Measurements from ENCODE around the gene NR2F6.

NR2F6 gene

DNA sequence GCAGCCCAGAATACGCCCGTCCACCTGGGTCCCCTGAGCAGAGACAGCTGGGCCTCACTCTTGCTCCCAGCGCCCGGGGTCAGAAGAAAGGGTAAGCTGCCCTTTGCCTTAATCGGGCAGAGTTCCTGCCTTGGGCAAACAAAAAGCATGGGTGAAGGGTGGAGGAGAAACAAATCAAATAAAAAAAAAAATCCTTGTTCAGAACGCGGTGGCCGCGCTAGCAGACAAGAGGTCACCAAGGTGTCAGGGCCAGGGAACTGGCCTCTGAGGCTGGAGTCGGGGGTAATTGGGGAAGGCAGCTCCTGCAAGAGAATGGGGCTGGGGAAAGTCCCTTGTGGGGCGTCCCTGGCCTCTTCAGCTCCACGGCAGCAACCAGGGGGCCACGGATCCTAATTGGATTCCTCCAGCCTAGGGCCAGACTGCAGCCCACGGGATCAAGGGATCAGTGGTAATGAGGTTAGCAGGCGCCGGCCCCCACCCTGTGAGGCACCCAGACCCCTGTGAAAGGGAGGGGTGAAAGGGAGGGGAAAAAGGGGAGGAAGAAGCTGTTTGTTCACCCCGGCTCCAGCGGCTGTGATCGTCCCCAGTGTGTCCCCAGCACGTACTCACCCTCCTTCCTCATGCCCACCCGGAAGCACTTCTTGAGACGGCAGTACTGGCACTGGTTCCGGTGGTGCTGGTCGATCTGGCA lies 5.5 kb downstream of the NR2F6 start:
- in situ Hi-C loops (cut with HindIII; ENCODE audit: low sequenced_read_pairs): no loop called here
- DNase-seq (ENCODE audit: low read depth, low spot score): no peak
- TF ChIP-seq, protein P1, sequence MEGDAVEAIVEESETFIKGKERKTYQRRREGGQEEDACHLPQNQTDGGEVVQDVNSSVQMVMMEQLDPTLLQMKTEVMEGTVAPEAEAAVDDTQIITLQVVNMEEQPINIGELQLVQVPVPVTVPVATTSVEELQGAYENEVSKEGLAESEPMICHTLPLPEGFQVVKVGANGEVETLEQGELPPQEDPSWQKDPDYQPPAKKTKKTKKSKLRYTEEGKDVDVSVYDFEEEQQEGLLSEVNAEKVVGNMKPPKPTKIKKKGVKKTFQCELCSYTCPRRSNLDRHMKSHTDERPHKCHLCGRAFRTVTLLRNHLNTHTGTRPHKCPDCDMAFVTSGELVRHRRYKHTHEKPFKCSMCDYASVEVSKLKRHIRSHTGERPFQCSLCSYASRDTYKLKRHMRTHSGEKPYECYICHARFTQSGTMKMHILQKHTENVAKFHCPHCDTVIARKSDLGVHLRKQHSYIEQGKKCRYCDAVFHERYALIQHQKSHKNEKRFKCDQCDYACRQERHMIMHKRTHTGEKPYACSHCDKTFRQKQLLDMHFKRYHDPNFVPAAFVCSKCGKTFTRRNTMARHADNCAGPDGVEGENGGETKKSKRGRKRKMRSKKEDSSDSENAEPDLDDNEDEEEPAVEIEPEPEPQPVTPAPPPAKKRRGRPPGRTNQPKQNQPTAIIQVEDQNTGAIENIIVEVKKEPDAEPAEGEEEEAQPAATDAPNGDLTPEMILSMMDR (IDR thresholded peaks at IDR 0.05; ENCODE audit: low read depth, low read length): no peak
- no peak overlapping the region for H3K4me3 ChIP-seq (ENCODE audit: low read depth, low read length)

GRCh38 chr19:17237747-17238706 lies 7.7 kb downstream of the NR2F6 start:
- TF ChIP-seq, protein P1 (IDR thresholded peaks at IDR 0.05; ENCODE audit: low read depth, low read length): no peak
- H3K4me3 ChIP-seq (ENCODE audit: low read depth, low read length): no peak overlapping the region
- in situ Hi-C loops (cut with HindIII; ENCODE audit: low sequenced_read_pairs): no loop called here
- no peak for DNase-seq (ENCODE audit: low read depth, low spot score)

DNA sequence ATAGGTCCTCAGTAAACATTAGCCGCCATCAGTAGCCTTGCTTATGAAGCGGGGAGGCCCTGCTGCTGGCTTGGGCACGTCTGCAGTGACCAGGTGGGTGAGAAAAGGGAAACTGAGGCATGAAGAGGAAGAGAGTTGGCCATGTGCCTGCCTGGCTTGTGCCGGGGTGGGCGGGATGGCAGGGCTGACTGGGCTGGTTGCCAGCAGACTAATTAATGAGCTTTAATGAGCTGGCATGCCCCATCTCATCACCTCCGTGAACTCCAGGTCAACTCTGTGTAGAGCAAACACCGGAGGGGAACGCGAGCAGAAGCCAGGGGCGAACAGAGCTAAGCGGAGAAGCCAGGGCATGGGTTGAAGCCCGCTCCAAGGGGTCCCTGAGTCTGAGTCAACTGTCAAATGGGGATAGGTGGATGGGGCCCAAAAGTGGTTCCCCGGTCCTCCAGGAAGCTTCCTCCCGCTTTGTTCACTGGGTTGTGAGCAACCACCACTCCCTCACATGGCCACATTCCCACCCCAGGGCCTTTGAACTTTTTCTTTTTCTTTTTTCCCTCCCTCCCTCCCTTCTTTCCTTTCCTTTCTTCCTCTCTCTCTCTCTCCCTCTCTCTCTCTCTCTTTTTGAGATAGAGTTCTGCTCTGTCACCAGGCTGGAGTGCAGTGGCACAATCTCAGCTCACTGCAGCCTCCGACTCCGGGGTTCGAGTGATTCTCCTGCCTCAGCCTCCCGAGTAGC lies 8.7 kb downstream of the NR2F6 start:
- DNase-seq (ENCODE audit: low read depth, low spot score): no peak
- no peak overlapping the region for H3K4me3 ChIP-seq (ENCODE audit: low read depth, low read length)
- TF ChIP-seq, protein P1 (IDR thresholded peaks at IDR 0.05; ENCODE audit: low read depth, low read length): no peak
- in situ Hi-C loops (cut with HindIII; ENCODE audit: low sequenced_read_pairs): no loop called here

DNA sequence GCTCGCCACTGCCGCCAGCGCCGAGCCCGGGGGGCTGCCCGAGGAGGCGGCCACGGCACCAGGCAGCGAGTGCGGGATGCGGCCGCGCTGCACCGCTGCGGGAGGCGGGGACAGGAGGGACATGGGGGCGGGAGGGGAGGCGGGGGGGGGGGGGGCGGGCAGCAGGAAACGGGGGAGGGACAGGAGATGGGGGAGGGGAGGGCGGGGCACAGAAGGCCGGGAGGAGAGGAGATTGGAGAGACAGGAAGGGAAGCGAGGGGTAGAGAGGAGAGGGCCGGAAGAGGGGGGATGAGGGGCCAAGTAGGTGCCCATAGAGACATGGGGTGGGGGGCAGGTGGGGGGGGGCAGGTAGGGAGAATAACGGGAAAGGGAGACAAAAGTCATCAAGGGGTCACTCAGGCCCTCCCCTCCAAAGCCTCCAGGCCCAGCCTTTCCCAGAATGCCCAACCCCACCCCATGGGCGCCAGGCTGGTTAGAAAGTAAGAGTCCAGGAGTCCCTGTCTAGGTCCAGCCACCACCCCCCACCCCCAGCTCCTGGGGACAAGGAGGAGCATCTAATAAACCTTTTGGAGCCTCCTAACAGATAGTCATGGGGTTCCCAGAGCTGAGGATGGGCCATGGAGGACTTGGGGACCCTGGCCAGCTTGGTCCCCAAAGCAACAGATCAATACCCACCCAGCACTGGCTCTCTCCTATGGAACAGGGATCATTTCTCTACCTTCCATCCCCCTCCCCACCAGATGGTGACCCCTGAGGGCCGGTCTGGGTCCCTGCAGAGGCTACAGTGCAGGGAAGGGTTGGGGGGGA lies 9.5 kb downstream of the NR2F6 start:
- TF ChIP-seq, protein P1 (IDR thresholded peaks at IDR 0.05; ENCODE audit: low read depth, low read length): no peak
- no peak for DNase-seq (ENCODE audit: low read depth, low spot score)
- peak overlapping the region; percentile 56 for H3K4me3 ChIP-seq (ENCODE audit: low read depth, low read length)
- in situ Hi-C loops (cut with HindIII; ENCODE audit: low sequenced_read_pairs): no loop called here

GRCh38 chr19:17235300-17235970 lies 10.3 kb downstream of the NR2F6 start:
- H3K4me3 ChIP-seq (ENCODE audit: low read depth, low read length): peak overlapping the region; percentile 56
- in situ Hi-C loops (cut with HindIII; ENCODE audit: low sequenced_read_pairs): no loop called here
- peak; percentile 69 for DNase-seq (ENCODE audit: low read depth, low spot score)
- TF ChIP-seq, protein P1 (IDR thresholded peaks at IDR 0.05; ENCODE audit: low read depth, low read length): peak; percentile 50
